SK-N-SH treated with all-trans-retinoic acid at 6 μM for 48 hours (cell line): Measurements from ENCODE around the gene FOXL1.

Experiments
- ATAC-seq: fragments of 200-7000 bp; cut with Tn5 transposase; 3 replicates; pipeline ENCODE4 v1.9.1; 2020; ENCODE audit warnings: mild to moderate bottlenecking, moderate library complexity
- BACH2 ChIP-seq: fragments of 250-450 bp; sonication (Bioruptor Pico); IDR thresholded peaks from 2 replicates; pipeline ENCODE4 v1.9.0; 2021; ENCODE audit warnings: mild to moderate bottlenecking, borderline replicate concordance
- CREB5 ChIP-seq: fragments of 250-450 bp; sonication (Bioruptor Pico); IDR thresholded peaks from 2 replicates; pipeline ENCODE4 v1.5.1; 2020; ENCODE audit warnings: low read depth, mild to moderate bottlenecking, moderate library complexity
- CSDC2 ChIP-seq: fragments of 250-450 bp; sonication (Bioruptor Pico); IDR thresholded peaks from 2 replicates; pipeline ENCODE4 v1.5.0; 2020; ENCODE audit warnings: mild to moderate bottlenecking, moderate library complexity
- ESRRG ChIP-seq: fragments of 250-450 bp; sonication (Bioruptor Pico); IDR thresholded peaks from 2 replicates; pipeline ENCODE4 v1.6.1; 2021; ENCODE audit warnings: mild to moderate bottlenecking
- GLIS3 ChIP-seq: fragments of 250-450 bp; sonication (Bioruptor Pico); IDR thresholded peaks from 2 replicates; pipeline ENCODE4 v1.5.0; 2020; ENCODE audit warnings: mild to moderate bottlenecking, moderate library complexity
- ISL1 ChIP-seq: fragments of 250-450 bp; sonication (Bioruptor Pico); IDR thresholded peaks from 2 replicates; pipeline ENCODE4 v2.1.2; 2022; ENCODE audit warnings: mild to moderate bottlenecking, moderate library complexity
- OSR1 ChIP-seq: fragments of 250-450 bp; sonication (Bioruptor Pico); IDR thresholded peaks from 2 replicates; pipeline ENCODE4 v1.8.0; 2022; ENCODE audit warnings: moderate library complexity, mild to moderate bottlenecking, inconsistent platforms
- PATZ1 ChIP-seq: fragments of 250-450 bp; sonication (Bioruptor Pico); IDR thresholded peaks from 2 replicates; pipeline ENCODE4 v1.8.0; 2020; ENCODE audit warnings: mild to moderate bottlenecking, moderate library complexity, borderline replicate concordance
- POU6F1 ChIP-seq: fragments of 250-450 bp; sonication (Bioruptor Pico); IDR thresholded peaks from 2 replicates; pipeline ENCODE4 v1.8.0; 2021; ENCODE audit warnings: low read depth, mild to moderate bottlenecking, moderate library complexity, borderline replicate concordance
- PPARA ChIP-seq: fragments of 250-450 bp; sonication (Bioruptor Pico); IDR thresholded peaks from 2 replicates; pipeline ENCODE4 v1.5.0; 2020; ENCODE audit warnings: mild to moderate bottlenecking, borderline replicate concordance
- RARB ChIP-seq: fragments of 250-450 bp; sonication (Bioruptor Pico); IDR thresholded peaks from 2 replicates; pipeline ENCODE4 v1.8.0; 2021; ENCODE audit warnings: mild to moderate bottlenecking, moderate library complexity
- SNAI2 ChIP-seq: fragments of 250-450 bp; sonication (Bioruptor Pico); IDR thresholded peaks from 2 replicates; pipeline ENCODE4 v1.5.0; 2020; ENCODE audit warnings: mild to moderate bottlenecking, moderate library complexity
- TCF4 ChIP-seq: fragments of 250-450 bp; sonication (Bioruptor Pico); IDR thresholded peaks from 2 replicates; pipeline ENCODE4 v1.8.0; 2021; ENCODE audit warnings: mild to moderate bottlenecking, moderate library complexity, borderline replicate concordance
- TOX ChIP-seq: fragments of 250-450 bp; sonication (Bioruptor Pico); IDR thresholded peaks from 2 replicates; pipeline ENCODE4 v1.8.0; 2021; ENCODE audit warnings: mild to moderate bottlenecking, moderate library complexity, borderline replicate concordance
- ZFP3 ChIP-seq: fragments of 250-450 bp; sonication (Bioruptor Pico); IDR thresholded peaks from 2 replicates; pipeline ENCODE4 v1.5.0; 2020; ENCODE audit warnings: mild to moderate bottlenecking, moderate library complexity
- ZFP30 ChIP-seq: fragments of 450-650 bp; formaldehyde crosslinking; IDR thresholded peaks from 2 replicates; pipeline ENCODE4 v1.5.0; 2022; ENCODE audit warnings: mild to moderate bottlenecking, moderate library complexity
- ZNF70 ChIP-seq: fragments of 450-650 bp; formaldehyde crosslinking; IDR thresholded peaks from 2 replicates; pipeline ENCODE4 v1.5.0; 2020; ENCODE audit warnings: mild to moderate bottlenecking, moderate library complexity
- ZNF8 ChIP-seq: fragments of 450-650 bp; formaldehyde crosslinking; IDR thresholded peaks from 2 replicates; pipeline ENCODE4 v1.5.0; 2020; ENCODE audit warnings: mild to moderate bottlenecking, moderate library complexity
- TF ChIP-seq, protein P1 (sequence below): fragments of 250-450 bp; sonication (Bioruptor Pico); IDR thresholded peaks from 2 replicates; pipeline ENCODE4 v1.5.0; 2020; ENCODE audit warnings: mild to moderate bottlenecking, moderate library complexity

The FOXL1 gene

DNA sequence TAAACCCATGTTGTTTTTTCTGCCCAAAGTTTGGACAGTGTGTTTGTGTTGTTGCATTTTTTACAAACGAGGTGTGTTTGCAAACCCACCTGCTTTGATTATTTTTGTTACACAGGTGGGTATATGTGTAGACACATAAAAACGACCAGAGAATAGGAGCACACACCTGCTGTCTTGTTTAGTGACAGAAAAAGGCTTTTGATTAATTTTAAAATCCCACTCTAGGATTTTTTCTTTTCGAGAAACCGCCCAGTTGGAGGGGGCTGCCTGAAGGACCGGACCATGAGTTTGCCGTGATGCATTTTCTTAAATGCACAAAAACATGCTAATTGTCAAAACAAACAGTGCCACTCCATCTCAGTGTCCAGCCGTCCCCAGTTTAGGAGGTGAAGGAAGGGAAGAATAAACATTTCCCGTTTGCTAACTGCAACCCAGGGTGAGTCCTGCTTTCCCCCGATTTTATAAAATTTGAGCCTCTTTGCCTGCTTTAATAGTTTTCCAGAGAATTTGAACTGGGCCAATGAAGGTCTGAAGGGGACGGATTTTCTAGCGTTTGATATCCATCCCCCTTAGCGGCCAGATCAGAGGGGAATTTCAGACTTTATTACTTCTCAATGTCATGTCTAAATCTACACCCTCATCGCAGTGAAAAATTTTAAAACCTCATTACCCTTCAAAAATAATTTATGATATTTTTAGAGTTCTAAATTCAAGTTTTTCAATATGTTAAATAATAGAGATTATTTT is 8.5 kb upstream of the FOXL1 start:
- ATAC-seq = no peak

GRCh38 chr16:86570558-86571529 is 7.5 kb upstream of the FOXL1 start:
- TF ChIP-seq RARB (CRISPR knock-in tag) (no peak), TCF4 (no peak)
- no peak for ATAC-seq

More for the DNA sequence above, 8.5 kb upstream of the FOXL1 start:
- TF ChIP-seq TOX (no peak), OSR1 (CRISPR knock-in tag) (no peak), GLIS3 (no peak), RARB (CRISPR knock-in tag) (no peak), ESRRG (CRISPR knock-in tag) (no peak), ZNF70 (no peak)
- TF ChIP-seq, all 23 proteins: peak for 0

- no peak for ATAC-seq
- no peak for TF ChIP-seq CREB5 (CRISPR knock-in tag)
- TF ChIP-seq PPARA = no peak
Measured at GRCh38 chr16:86571530-86571915, 6.8 kb upstream of the FOXL1 start.

DNA sequence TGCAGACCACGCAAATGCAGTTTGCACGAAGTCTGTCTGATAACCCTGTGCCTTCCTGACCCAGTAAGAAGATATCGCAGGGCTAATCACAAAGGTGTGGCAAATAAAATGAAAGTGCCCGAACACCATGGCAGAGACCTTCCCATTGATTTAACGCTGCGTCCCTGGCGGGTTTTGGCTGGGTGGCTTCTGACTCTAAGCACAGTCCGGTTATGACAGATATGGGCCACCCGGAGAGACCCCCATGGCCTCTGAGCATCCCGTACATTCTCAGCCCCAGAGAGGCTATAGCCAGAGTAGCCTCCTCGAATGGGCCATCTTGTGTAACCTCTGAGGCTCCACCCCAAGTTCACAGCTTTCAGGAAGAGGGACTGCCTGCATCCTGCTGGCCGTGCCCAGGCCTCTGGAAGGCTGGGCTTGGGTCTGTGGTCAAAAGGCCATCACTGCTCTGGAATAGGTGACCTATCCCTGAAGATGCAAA is 6.3 kb upstream of the FOXL1 start:
- TF ChIP-seq CREB5 (CRISPR knock-in tag) = no peak
- TF ChIP-seq ZFP3 (CRISPR knock-in tag) = no peak
- no peak for TF ChIP-seq ESRRG (CRISPR knock-in tag)
- TF ChIP-seq, all 23 proteins: peak for 0
- no peak for ATAC-seq

DNA sequence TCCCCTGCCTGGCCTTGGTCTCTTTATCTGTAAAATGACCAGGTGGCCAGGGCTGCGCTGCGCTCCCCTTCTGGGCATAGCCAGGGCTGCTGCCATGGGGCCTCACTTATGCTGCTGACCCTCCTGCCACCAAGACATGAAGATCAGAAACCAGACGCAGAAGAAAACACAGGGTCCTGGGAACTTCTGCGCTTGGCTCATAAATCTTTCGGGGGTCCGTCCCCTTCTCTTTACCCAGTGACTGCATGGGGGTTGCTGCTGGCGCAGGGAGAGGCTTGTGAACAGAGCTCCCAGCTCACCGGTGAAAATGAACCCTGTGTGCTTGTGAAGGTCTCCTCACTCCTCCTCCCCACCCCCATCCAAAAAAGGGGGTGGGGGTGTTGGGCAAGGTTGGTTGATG is 5.7 kb upstream of the FOXL1 start:
- ATAC-seq = no peak
- TF ChIP-seq POU6F1 (no peak), CSDC2 (CRISPR knock-in tag) (no peak), BACH2 (no peak), ZFP30 (CRISPR knock-in tag) (no peak), GLIS3 (no peak), PPARA (no peak), ZNF70 (no peak), SNAI2 (no peak), ISL1 (no peak), ESRRG (CRISPR knock-in tag) (no peak)
- TF ChIP-seq, protein P1, sequence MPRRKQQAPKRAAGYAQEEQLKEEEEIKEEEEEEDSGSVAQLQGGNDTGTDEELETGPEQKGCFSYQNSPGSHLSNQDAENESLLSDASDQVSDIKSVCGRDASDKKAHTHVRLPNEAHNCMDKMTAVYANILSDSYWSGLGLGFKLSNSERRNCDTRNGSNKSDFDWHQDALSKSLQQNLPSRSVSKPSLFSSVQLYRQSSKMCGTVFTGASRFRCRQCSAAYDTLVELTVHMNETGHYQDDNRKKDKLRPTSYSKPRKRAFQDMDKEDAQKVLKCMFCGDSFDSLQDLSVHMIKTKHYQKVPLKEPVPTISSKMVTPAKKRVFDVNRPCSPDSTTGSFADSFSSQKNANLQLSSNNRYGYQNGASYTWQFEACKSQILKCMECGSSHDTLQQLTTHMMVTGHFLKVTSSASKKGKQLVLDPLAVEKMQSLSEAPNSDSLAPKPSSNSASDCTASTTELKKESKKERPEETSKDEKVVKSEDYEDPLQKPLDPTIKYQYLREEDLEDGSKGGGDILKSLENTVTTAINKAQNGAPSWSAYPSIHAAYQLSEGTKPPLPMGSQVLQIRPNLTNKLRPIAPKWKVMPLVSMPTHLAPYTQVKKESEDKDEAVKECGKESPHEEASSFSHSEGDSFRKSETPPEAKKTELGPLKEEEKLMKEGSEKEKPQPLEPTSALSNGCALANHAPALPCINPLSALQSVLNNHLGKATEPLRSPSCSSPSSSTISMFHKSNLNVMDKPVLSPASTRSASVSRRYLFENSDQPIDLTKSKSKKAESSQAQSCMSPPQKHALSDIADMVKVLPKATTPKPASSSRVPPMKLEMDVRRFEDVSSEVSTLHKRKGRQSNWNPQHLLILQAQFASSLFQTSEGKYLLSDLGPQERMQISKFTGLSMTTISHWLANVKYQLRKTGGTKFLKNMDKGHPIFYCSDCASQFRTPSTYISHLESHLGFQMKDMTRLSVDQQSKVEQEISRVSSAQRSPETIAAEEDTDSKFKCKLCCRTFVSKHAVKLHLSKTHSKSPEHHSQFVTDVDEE (CRISPR knock-in tag) = no peak

- TF ChIP-seq GLIS3 (no peak), PPARA (no peak), CSDC2 (CRISPR knock-in tag) (no peak), PATZ1 (CRISPR knock-in tag) (no peak), ZFP30 (CRISPR knock-in tag) (no peak), ZNF8 (no peak), POU6F1 (no peak), BACH2 (no peak)
- no peak for ATAC-seq
Measured at GRCh38 chr16:86573215-86573614, 5.1 kb upstream of the FOXL1 start.
